Fibroblast of lung (primary cell): Measurements from ENCODE around the gene APEX2. TPM values are rescaled to one million over a fixed set of nuclear protein-coding genes. Genes with fewer than 3 reads are reported as not detected.
"Not testable (repeated sequence)": the region's sequence is repeated elsewhere in the genome, so short reads cannot be mapped to it uniquely, and the experiment has no call there.

Experiments
- DNase-seq, 2 donors: peaks; one replicate each; pipeline versions ENCODE4 v3.0.0 to v3.0.0-alpha.2; 2010; ENCODE audit warnings: low read depth in 2 of 2
- H2AFZ ChIP-seq: 2 replicates; pipeline ENCODE4 v1.5.1; 2012; ENCODE audit warnings: low read length, control low read depth, inconsistent platforms
- H3K27ac ChIP-seq: 2 replicates; pipeline ENCODE4 v1.5.1; 2011; ENCODE audit warnings: low read length, control low read depth; ENCODE audit not compliant: insufficient read depth
- H3K27me3 ChIP-seq: 2 replicates; pipeline ENCODE4 v1.5.1; 2011; ENCODE audit warnings: mild to moderate bottlenecking, low read length; ENCODE audit not compliant: control insufficient read depth, insufficient read depth
- H3K36me3 ChIP-seq: 2 replicates; pipeline ENCODE4 v1.5.1; 2011; ENCODE audit warnings: low read length; ENCODE audit not compliant: control insufficient read depth, insufficient read depth
- H3K4me1 ChIP-seq: 2 replicates; pipeline ENCODE4 v1.5.1; 2011; ENCODE audit warnings: low read length; ENCODE audit not compliant: control insufficient read depth, insufficient read depth; ENCODE audit errors: extremely low read depth
- H3K4me2 ChIP-seq: 2 replicates; pipeline ENCODE4 v1.5.1; 2011; ENCODE audit warnings: low read length, control low read depth; ENCODE audit not compliant: insufficient read depth; ENCODE audit errors: extremely low read depth
- H3K4me3 ChIP-seq, 4 experiments: fragments of 200-600 bp in 1 of 4; sonication (generic) in 1 of 4; replicated peaks in 1 of 4; 2 replicates each; pipeline ENCODE4 v1.5.1; 2011 to 2016; ENCODE audit warnings: low read length in 4 of 4, low read depth in 3 of 4, mild to moderate bottlenecking in 3 of 4, control low read depth in 2 of 4, inconsistent platforms in 1 of 4, mixed read lengths in 1 of 4; ENCODE audit not compliant: insufficient read depth in 1 of 4; ENCODE audit errors: control extremely low read depth in 1 of 4
- H3K79me2 ChIP-seq: 2 replicates; pipeline ENCODE4 v1.5.1; 2012; ENCODE audit warnings: mild to moderate bottlenecking, low read length, inconsistent platforms; ENCODE audit not compliant: control insufficient read depth, insufficient read depth
- H3K9ac ChIP-seq: 2 replicates; pipeline ENCODE4 v1.5.1; 2011; ENCODE audit warnings: mild to moderate bottlenecking, low read length, control low read depth; ENCODE audit not compliant: insufficient read depth
- H3K9me3 ChIP-seq: 2 replicates; pipeline ENCODE4 v1.5.1; 2012; ENCODE audit warnings: low read depth, low read length; ENCODE audit not compliant: control insufficient read depth, insufficient read depth
- H4K20me1 ChIP-seq: 2 replicates; pipeline ENCODE4 v1.5.1; 2011; ENCODE audit warnings: low read length; ENCODE audit not compliant: control insufficient read depth, insufficient read depth; ENCODE audit errors: extremely low read depth
- EZH2 ChIP-seq: IDR thresholded peaks from 2 replicates; pipeline ENCODE4 v1.5.1; 2012; ENCODE audit warnings: low read length, control low read depth, mild to moderate bottlenecking; ENCODE audit errors: missing control alignments
- polyA plus RNA-seq, 2 donors: library from polyadenylated mRNA; depleted of rRNA in 1 of 2; stranded (reverse) in 1 of 2; unstranded in 1 of 2; fragments of >200 nt; gene quantifications; 2 replicates each; pipeline ENCODE4 v1.2.1, GENCODE V29; 2011 to 2012; ENCODE audit warnings: missing spikeins in 1 of 2
- total RNA-seq: library from RNA; depleted of rRNA; stranded (reverse); fragments of >200 nt; gene quantifications from 2 replicates; pipeline ENCODE4 v1.2.1, GENCODE V29; 2014
- TF ChIP-seq, protein P1 (sequence below), 2 donors: IDR thresholded peaks in 1 of 2; conservative IDR thresholded peaks in 1 of 2; 1 replicate in 1 of 2; 2 replicates in 1 of 2; pipeline ENCODE4 v1.5.1; 2011 to 2012; ENCODE audit warnings: low read length in 2 of 2, control low read depth in 1 of 2, inconsistent platforms in 1 of 2, low read depth in 1 of 2, mild to moderate bottlenecking in 1 of 2

Gene APEX2
- total and polyA plus RNA-seq, 2 donors (not counting 1 experiment from before 2014, with no cell fraction given): 4.8 to 11.0 TPM

DNA sequence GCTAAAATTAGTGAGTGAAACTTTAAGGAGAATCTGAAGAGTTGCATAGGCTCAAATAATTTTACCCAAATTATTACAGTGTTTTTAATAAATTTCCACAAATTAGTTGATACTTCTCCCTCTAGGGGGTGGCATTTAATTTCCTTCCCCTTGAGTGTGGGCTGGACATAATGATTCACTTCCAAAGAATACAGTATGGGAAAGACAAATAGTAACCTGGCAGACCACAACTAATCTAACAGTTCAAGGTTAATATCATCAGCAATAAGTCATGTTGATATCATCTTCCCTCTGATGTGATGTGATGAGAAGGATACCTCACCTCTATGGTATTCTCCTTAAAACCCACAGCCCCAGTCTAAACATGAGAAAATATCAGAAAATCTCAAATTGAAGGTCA lies 21.7 kb upstream of the APEX2 start:
- Histone ChIP-seq H3K79me2 (no peaks in the 10 kb centered on the region), H3K4me2 (no peak overlapping the region), H3K27ac (no peak overlapping the region), H3K9ac (no peak overlapping the region), H4K20me1 (no peaks in the 10 kb centered on the region), H3K27me3 (no peaks in the 10 kb centered on the region), H2AFZ (no peak overlapping the region), H3K9me3 (no peaks in the 10 kb centered on the region), H3K4me3 (no peak overlapping the region), H3K4me1 (no peaks in the 10 kb centered on the region), H3K36me3 (no peaks in the 10 kb centered on the region)
- DNase-seq: peak in 1 of 2 donors; percentile 62
- no peak for TF ChIP-seq EZH2
- TF ChIP-seq, protein P1, sequence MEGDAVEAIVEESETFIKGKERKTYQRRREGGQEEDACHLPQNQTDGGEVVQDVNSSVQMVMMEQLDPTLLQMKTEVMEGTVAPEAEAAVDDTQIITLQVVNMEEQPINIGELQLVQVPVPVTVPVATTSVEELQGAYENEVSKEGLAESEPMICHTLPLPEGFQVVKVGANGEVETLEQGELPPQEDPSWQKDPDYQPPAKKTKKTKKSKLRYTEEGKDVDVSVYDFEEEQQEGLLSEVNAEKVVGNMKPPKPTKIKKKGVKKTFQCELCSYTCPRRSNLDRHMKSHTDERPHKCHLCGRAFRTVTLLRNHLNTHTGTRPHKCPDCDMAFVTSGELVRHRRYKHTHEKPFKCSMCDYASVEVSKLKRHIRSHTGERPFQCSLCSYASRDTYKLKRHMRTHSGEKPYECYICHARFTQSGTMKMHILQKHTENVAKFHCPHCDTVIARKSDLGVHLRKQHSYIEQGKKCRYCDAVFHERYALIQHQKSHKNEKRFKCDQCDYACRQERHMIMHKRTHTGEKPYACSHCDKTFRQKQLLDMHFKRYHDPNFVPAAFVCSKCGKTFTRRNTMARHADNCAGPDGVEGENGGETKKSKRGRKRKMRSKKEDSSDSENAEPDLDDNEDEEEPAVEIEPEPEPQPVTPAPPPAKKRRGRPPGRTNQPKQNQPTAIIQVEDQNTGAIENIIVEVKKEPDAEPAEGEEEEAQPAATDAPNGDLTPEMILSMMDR (conservative IDR thresholded peaks at IDR 0.05 in 1 of 2, IDR thresholded peaks at IDR 0.05 in 1 of 2; ENCODE audit: low read depth in 1 of 2, low read length in 2 of 2): no peak

DNA sequence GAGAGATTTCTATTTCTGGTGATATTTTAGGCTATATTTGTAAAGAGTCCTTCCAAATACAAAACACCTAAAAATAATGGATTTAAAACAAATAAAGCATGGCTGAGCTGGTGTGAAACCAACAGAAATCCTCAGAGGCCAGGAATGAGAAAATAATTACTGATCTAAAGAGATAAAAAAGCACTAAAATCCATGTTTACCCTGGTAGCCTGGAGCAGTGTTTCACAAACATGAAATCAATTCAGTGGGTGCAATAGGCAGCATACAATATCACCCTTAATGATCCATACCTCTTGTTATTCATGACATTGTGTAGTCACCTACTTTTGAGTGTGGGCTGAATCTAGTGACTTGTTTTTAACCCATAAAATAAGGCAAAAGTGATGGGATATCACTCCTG lies 20.7 kb upstream of the APEX2 start:
- H3K9ac ChIP-seq: no peak overlapping the region
- DNase-seq: no peak
- no peaks in the 10 kb centered on the region for H3K27me3 ChIP-seq
- no peak overlapping the region for H3K4me2 ChIP-seq
- no peak overlapping the region for H2AFZ ChIP-seq
- H3K27ac ChIP-seq: no peak overlapping the region
- no peak for TF ChIP-seq EZH2
- TF ChIP-seq, protein P1 (conservative IDR thresholded peaks at IDR 0.05 in 1 of 2, IDR thresholded peaks at IDR 0.05 in 1 of 2; ENCODE audit: low read depth in 1 of 2, low read length in 2 of 2): no peak
- no peaks in the 10 kb centered on the region for H3K36me3 ChIP-seq
- H4K20me1 ChIP-seq: no peaks in the 10 kb centered on the region
- no peaks in the 10 kb centered on the region for H3K79me2 ChIP-seq
- H3K4me3 ChIP-seq: no peak overlapping the region
- no peaks in the 10 kb centered on the region for H3K9me3 ChIP-seq
- no peaks in the 10 kb centered on the region for H3K4me1 ChIP-seq

DNA sequence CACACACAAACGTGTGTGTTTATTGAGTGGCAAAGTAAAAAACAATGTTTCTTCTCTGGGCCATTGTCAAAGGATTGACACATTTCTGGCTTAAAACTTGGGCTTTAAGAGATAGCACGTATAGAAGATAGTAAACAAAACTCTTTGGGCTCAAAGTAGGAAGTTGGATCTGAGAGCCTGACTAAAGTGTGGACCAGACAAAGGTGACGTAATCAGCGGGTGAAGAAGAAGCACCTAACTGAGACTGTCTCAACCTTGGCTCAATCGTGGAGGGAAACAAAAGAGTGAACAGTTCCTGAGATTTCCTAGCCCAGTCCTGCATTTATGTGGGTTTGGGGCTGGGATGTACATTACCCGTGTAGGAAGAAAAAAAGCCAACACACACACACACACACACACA lies 19.8 kb upstream of the APEX2 start:
- H2AFZ ChIP-seq: no peak overlapping the region
- TF ChIP-seq, protein P1 (conservative IDR thresholded peaks at IDR 0.05 in 1 of 2, IDR thresholded peaks at IDR 0.05 in 1 of 2; ENCODE audit: low read depth in 1 of 2, low read length in 2 of 2): no peak
- TF ChIP-seq EZH2: no peak
- H3K27ac ChIP-seq: no peak overlapping the region
- H3K9me3 ChIP-seq: no peaks in the 10 kb centered on the region
- no peaks in the 10 kb centered on the region for H3K36me3 ChIP-seq
- H3K79me2 ChIP-seq: no peaks in the 10 kb centered on the region
- H3K4me2 ChIP-seq: no peak overlapping the region
- H3K4me1 ChIP-seq: no peaks in the 10 kb centered on the region
- no peaks in the 10 kb centered on the region for H4K20me1 ChIP-seq
- H3K4me3 ChIP-seq: no peak overlapping the region
- no peak overlapping the region for H3K9ac ChIP-seq
- no peaks in the 10 kb centered on the region for H3K27me3 ChIP-seq
- no peak for DNase-seq

DNA sequence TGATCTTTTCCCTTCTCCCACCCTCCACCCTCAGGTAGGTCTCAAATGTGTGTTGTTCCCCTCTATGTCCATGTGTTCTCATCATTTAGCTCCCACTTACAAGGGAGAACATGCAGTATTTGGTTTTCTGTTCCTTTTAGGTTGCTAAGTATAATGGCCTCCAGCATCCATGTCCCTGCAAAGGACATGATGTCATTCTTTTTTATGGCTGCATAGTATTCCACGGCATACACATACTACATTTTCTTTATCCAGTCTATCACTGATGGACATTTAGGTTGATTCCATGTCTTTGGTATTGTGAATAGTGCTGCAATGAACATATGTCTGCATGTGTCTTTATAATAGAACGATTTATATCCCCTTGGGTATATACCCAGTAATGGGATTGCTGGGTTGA lies 16.9 kb upstream of the APEX2 start:
- H3K27ac ChIP-seq, H3K4me2 ChIP-seq, DNase-seq, H3K4me1 ChIP-seq, H3K79me2 ChIP-seq, H2AFZ ChIP-seq, H3K9me3 ChIP-seq, H3K36me3 ChIP-seq, H4K20me1 ChIP-seq, H3K27me3 ChIP-seq, H3K4me3 ChIP-seq, H3K9ac ChIP-seq: not testable (repeated sequence)
